Measurements from ENCODE around the gene MRPL41. TPM values are rescaled to one million over a fixed set of nuclear protein-coding genes. Genes with fewer than 3 reads are reported as not detected.
A peak's percentile ranks its signal among the peaks of the same experiment; 100 is the strongest.
"Not testable (repeated sequence)": the region's sequence is repeated elsewhere in the genome, so short reads cannot be mapped to it uniquely, and the experiment has no call there.

MRPL41 gene
- total and polyA plus RNA-seq, 2 experiments from 2014 or later = 32.8 to 146 TPM

DNA sequence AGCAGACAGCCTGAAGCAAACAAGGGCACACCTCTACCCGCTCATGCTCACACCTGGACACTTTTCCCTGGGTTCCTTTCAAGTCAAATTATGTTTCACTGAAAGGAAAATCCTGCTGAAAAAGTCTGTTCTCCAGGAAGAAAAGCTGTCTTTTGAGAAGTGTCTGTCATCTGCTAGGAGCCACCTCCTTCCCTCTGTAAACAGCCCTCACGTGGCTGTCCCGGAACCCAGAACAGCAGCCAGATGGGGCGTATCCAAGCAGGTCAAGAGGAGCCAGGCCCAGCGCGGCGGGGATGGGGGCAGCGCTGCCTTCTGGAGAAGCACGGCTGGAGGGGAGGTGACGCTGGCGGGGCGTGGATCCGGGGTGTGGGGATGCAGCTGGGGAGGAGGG is 1.5 kb upstream of the MRPL41 start, which contains the start of gene PNPLA7:
Gene PNPLA7, minus strand, starts transcription at position 172 of the 391 bp plus-strand sequence. CDS start 205 bp downstream, outside the sequence.
- TF ChIP-seq, protein P1, sequence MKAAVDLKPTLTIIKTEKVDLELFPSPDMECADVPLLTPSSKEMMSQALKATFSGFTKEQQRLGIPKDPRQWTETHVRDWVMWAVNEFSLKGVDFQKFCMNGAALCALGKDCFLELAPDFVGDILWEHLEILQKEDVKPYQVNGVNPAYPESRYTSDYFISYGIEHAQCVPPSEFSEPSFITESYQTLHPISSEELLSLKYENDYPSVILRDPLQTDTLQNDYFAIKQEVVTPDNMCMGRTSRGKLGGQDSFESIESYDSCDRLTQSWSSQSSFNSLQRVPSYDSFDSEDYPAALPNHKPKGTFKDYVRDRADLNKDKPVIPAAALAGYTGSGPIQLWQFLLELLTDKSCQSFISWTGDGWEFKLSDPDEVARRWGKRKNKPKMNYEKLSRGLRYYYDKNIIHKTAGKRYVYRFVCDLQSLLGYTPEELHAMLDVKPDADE (IDR thresholded peaks at IDR 0.05) = no peak
- TF ChIP-seq STAT1 (IDR thresholded peaks at IDR 0.05; ENCODE audit: unreplicated experiment) (no peak), JUNB (IDR thresholded peaks at IDR 0.05; ENCODE audit: unreplicated experiment) (no peak), CREB1 (CRISPR knock-in tag; IDR thresholded peaks at IDR 0.05; ENCODE audit: low read depth) (no peak)
- TF ChIP-seq, protein P2, sequence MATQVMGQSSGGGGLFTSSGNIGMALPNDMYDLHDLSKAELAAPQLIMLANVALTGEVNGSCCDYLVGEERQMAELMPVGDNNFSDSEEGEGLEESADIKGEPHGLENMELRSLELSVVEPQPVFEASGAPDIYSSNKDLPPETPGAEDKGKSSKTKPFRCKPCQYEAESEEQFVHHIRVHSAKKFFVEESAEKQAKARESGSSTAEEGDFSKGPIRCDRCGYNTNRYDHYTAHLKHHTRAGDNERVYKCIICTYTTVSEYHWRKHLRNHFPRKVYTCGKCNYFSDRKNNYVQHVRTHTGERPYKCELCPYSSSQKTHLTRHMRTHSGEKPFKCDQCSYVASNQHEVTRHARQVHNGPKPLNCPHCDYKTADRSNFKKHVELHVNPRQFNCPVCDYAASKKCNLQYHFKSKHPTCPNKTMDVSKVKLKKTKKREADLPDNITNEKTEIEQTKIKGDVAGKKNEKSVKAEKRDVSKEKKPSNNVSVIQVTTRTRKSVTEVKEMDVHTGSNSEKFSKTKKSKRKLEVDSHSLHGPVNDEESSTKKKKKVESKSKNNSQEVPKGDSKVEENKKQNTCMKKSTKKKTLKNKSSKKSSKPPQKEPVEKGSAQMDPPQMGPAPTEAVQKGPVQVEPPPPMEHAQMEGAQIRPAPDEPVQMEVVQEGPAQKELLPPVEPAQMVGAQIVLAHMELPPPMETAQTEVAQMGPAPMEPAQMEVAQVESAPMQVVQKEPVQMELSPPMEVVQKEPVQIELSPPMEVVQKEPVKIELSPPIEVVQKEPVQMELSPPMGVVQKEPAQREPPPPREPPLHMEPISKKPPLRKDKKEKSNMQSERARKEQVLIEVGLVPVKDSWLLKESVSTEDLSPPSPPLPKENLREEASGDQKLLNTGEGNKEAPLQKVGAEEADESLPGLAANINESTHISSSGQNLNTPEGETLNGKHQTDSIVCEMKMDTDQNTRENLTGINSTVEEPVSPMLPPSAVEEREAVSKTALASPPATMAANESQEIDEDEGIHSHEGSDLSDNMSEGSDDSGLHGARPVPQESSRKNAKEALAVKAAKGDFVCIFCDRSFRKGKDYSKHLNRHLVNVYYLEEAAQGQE (IDR thresholded peaks at IDR 0.05; ENCODE audit: unreplicated experiment) = no peak
- Mint-ChIP-seq H3K27me3 (ENCODE audit: insufficient read depth, low read depth, poor library complexity) (peaks cover 10% of the 10 kb centered on the region), H3K36me3 (ENCODE audit: low read depth) (peaks cover 37% of the 10 kb centered on the region), H3K27ac (0 out of 2 replicates have a peak within 1 kb of the TSS, but pooled peaks have one; percentile 69), H3K9me3 (peaks cover 19% of the 10 kb centered on the region), H3K4me1 (peaks cover 6% of the 10 kb centered on the region), H3K4me3 (peak within 1 kb of the TSS; percentile 73)
- peak within 1 kb of the TSS; percentile 80 for H3K4me2 ChIP-seq
- no peaks in the 10 kb centered on the region for H3K27me3 ChIP-seq (ENCODE audit: insufficient read depth)
- DNase-seq (ENCODE audit: low spot score) (peak; percentile 93), ATAC-seq (peak; percentile 72)
- H2AFZ ChIP-seq = no peak within 1 kb of the TSS
- H3K36me3 ChIP-seq (ENCODE audit: insufficient read depth) = 0 out of 2 replicates have a peak, but pooled peaks cover 3% of the 10 kb centered on the region
- H3K4me1 ChIP-seq (ENCODE audit: insufficient read depth) = peaks cover 3% of the 10 kb centered on the region; the same call in 1 of the 2 replicates
- H3K79me2 ChIP-seq (replicated peaks; ENCODE audit: insufficient read depth) = no peaks in the 10 kb centered on the region
- peaks cover 19% of the 10 kb centered on the region for H3F3A ChIP-seq (replicated peaks; ENCODE audit: low read depth)
- no peaks in the 10 kb centered on the region for H3K9me2 ChIP-seq (ENCODE audit: insufficient read depth)
- H3K4me3 ChIP-seq = peak within 1 kb of the TSS; percentile 68
- no peak within 1 kb of the TSS for H3K27ac ChIP-seq (ENCODE audit: low read depth)
- H4K20me1 ChIP-seq (replicated peaks; ENCODE audit: insufficient read depth) = no peaks in the 10 kb centered on the region

DNA sequence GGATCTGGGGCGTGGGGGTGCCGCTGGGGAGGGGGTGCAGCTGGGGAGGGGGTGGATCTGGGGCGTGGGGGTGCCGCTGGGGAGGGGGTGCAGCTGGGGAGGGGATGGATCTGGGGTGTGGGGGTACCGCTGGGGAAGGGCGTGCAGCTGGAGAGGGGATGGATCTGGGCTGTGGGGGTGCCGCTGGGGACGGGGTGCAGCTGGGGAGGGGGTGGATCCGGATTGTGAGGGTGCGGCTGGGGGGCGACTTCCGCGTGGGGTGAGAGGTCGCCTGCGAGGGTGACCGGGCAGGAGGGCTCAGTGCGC is 768 bp upstream of the MRPL41 start:
- Histone ChIP-seq H3K4me3 (peak overlapping the region; percentile 68), H3F3A (replicated peaks; ENCODE audit: low read depth) (peaks cover 19% of the 10 kb centered on the region), H3K4me2 (peak overlapping the region; percentile 80)
- peaks cover 40% of the 10 kb centered on the region for H3K36me3 Mint-ChIP-seq (ENCODE audit: low read depth)
- not testable (repeated sequence) for H2AFZ ChIP-seq; H3K27ac Mint-ChIP-seq; H3K27me3 ChIP-seq (ENCODE audit: insufficient read depth); H4K20me1 ChIP-seq (replicated peaks; ENCODE audit: insufficient read depth); H3K27ac ChIP-seq (ENCODE audit: low read depth); DNase-seq (ENCODE audit: low spot score); H3K27me3 Mint-ChIP-seq (ENCODE audit: insufficient read depth, low read depth, poor library complexity); H3K9me2 ChIP-seq (ENCODE audit: insufficient read depth); H3K36me3 ChIP-seq (ENCODE audit: insufficient read depth); H3K4me1 Mint-ChIP-seq; H3K4me1 ChIP-seq (ENCODE audit: insufficient read depth); ATAC-seq; H3K79me2 ChIP-seq (replicated peaks; ENCODE audit: insufficient read depth)
- peak overlapping the region; percentile 60; the same call in 2 of the 3 replicates for H3K4me3 Mint-ChIP-seq
- H3K9me3 Mint-ChIP-seq = peaks cover 15% of the 10 kb centered on the region
